HEK293 (cell line): ENCODE results near the gene SLC38A6.

Experiments
- CTCF ChIA-PET: fragments of 350-600 bp; formaldehyde crosslinking; extraction: SDS; loops from one replicate; lab custom pipeline; 2021; ENCODE audit warnings: antibody characterized with exemption; lab: Yijun Ruan, JAX
- POLR2A ChIA-PET: fragments of 300-600 bp; formaldehyde crosslinking; extraction: SDS; loops from one replicate; lab custom pipeline; 2020; ENCODE audit warnings: antibody characterized with exemption, inconsistent platforms; lab: Yijun Ruan, JAX
- H3K27ac ChIP-seq: fragments of 200-500 bp; sonication (Bioruptor generic); 2 replicates; pipeline ENCODE4 v1.5.1; 2014; ENCODE audit warnings: low read depth, low read length, control low read depth, inconsistent platforms; ENCODE audit errors: extremely low read depth
- H3K36me3 ChIP-seq, 2 experiments: fragments of 200-500 bp in 1 of 2; sonication (Bioruptor generic) in 1 of 2; 1 replicate in 1 of 2; 2 replicates in 1 of 2; pipeline ENCODE4 v1.5.1; 2014 to 2017; ENCODE audit warnings: inconsistent platforms in 2 of 2, low read length in 2 of 2; ENCODE audit not compliant: control insufficient read depth in 2 of 2, insufficient read depth in 1 of 2
- H3K4me1 ChIP-seq: fragments of 200-500 bp; sonication (Bioruptor generic); 2 replicates; pipeline ENCODE4 v1.5.1; 2014; ENCODE audit warnings: mild to moderate bottlenecking, low read length, inconsistent platforms; ENCODE audit not compliant: control insufficient read depth, insufficient read depth
- H3K4me3 ChIP-seq: 2 replicates; pipeline ENCODE4 v1.5.1; 2011; ENCODE audit warnings: low read depth, mild to moderate bottlenecking, control low read depth, low read length, moderate library complexity
- H3K9me3 ChIP-seq: fragments of 200-500 bp; sonication (Bioruptor generic); 2 replicates; pipeline ENCODE4 v1.5.1; 2014; ENCODE audit warnings: low read depth, low read length, inconsistent platforms; ENCODE audit not compliant: control insufficient read depth, insufficient read depth
- FEZF1 ChIP-seq: fragments of 450-650 bp; formaldehyde crosslinking; IDR thresholded peaks from 2 replicates; pipeline ENCODE4 v1.5.1; 2016; ENCODE audit warnings: missing biosample characterization, missing genetic modification characterization
- HOXA7 ChIP-seq: sonication (generic); formaldehyde crosslinking; IDR thresholded peaks from 2 replicates; pipeline ENCODE4 v1.8.1; 2022; ENCODE audit warnings: missing genetic modification reagents, borderline replicate concordance
- KLF8 ChIP-seq: fragments of 450-650 bp; formaldehyde crosslinking; IDR thresholded peaks from 2 replicates; pipeline ENCODE4 v1.5.1; 2016; ENCODE audit warnings: missing biosample characterization, missing genetic modification characterization
- OSR2 ChIP-seq: fragments of 450-650 bp; formaldehyde crosslinking; IDR thresholded peaks from 2 replicates; pipeline ENCODE4 v1.5.1; 2016; ENCODE audit warnings: missing biosample characterization, missing genetic modification characterization
- RBAK ChIP-seq: fragments of 450-650 bp; formaldehyde crosslinking; IDR thresholded peaks from 2 replicates; pipeline ENCODE4 v1.5.1; 2016; ENCODE audit warnings: missing biosample characterization, missing genetic modification characterization
- ZNF133 ChIP-seq: fragments of 450-650 bp; formaldehyde crosslinking; IDR thresholded peaks from 2 replicates; pipeline ENCODE4 v1.5.1; 2016; ENCODE audit warnings: missing biosample characterization, missing genetic modification characterization
- ZNF146 ChIP-seq: fragments of 450-650 bp; formaldehyde crosslinking; IDR thresholded peaks from 2 replicates; pipeline ENCODE4 v1.5.1; 2016; ENCODE audit warnings: missing biosample characterization, missing genetic modification characterization
- ZNF169 ChIP-seq: fragments of 450-650 bp; formaldehyde crosslinking; IDR thresholded peaks from 2 replicates; pipeline ENCODE4 v1.5.1; 2016; ENCODE audit warnings: missing biosample characterization, missing genetic modification characterization
- ZNF175 ChIP-seq: fragments of 450-650 bp; formaldehyde crosslinking; IDR thresholded peaks from 2 replicates; pipeline ENCODE4 v1.5.1; 2016; ENCODE audit warnings: missing biosample characterization, missing genetic modification characterization
- ZNF274 ChIP-seq, 2 experiments: fragments of 200-500 bp in 1 of 2; fragments of 450-650 bp in 1 of 2; sonication (Bioruptor generic) in 1 of 2; formaldehyde crosslinking in 1 of 2; IDR thresholded peaks; 2 replicates each; pipeline versions ENCODE4 v1.5.1 to v1.6.1; 2014 to 2016; ENCODE audit warnings: borderline replicate concordance in 1 of 2, inconsistent platforms in 1 of 2, low read length in 1 of 2, missing biosample characterization in 1 of 2, missing genetic modification characterization in 1 of 2
- ZNF311 ChIP-seq: fragments of 450-650 bp; formaldehyde crosslinking; IDR thresholded peaks from 2 replicates; pipeline ENCODE4 v1.5.1; 2017; ENCODE audit warnings: missing biosample characterization, missing genetic modification characterization, borderline replicate concordance
- ZNF416 ChIP-seq: fragments of 450-650 bp; formaldehyde crosslinking; IDR thresholded peaks from 2 replicates; pipeline ENCODE4 v1.5.1; 2016; ENCODE audit warnings: missing biosample characterization, missing genetic modification characterization
- ZNF501 ChIP-seq: fragments of 450-650 bp; formaldehyde crosslinking; IDR thresholded peaks from 2 replicates; pipeline ENCODE4 v1.5.1; 2016; ENCODE audit warnings: missing biosample characterization, missing genetic modification characterization
- ZNF571 ChIP-seq: fragments of 450-650 bp; formaldehyde crosslinking; IDR thresholded peaks from 2 replicates; pipeline ENCODE4 v1.5.0; 2017; ENCODE audit warnings: missing biosample characterization, missing genetic modification characterization
- ZNF777 ChIP-seq: fragments of 450-650 bp; formaldehyde crosslinking; IDR thresholded peaks from 2 replicates; pipeline ENCODE4 v1.5.1; 2017; ENCODE audit warnings: missing biosample characterization, missing genetic modification characterization, borderline replicate concordance
- TF ChIP-seq, protein P1 (sequence below): fragments of 450-650 bp; formaldehyde crosslinking; IDR thresholded peaks from 2 replicates; pipeline ENCODE4 v1.5.1; 2016; ENCODE audit warnings: missing biosample characterization, missing genetic modification characterization
- TF ChIP-seq, protein P2 (sequence below): fragments of 450-650 bp; formaldehyde crosslinking; IDR thresholded peaks from 2 replicates; pipeline ENCODE4 v1.5.1; 2016; ENCODE audit warnings: missing biosample characterization, missing genetic modification characterization
- TF ChIP-seq, protein P3 (sequence below): fragments of 450-650 bp; formaldehyde crosslinking; IDR thresholded peaks from 2 replicates; pipeline ENCODE4 v1.5.1; 2017; ENCODE audit warnings: missing biosample characterization, missing genetic modification characterization

The SLC38A6 gene

DNA sequence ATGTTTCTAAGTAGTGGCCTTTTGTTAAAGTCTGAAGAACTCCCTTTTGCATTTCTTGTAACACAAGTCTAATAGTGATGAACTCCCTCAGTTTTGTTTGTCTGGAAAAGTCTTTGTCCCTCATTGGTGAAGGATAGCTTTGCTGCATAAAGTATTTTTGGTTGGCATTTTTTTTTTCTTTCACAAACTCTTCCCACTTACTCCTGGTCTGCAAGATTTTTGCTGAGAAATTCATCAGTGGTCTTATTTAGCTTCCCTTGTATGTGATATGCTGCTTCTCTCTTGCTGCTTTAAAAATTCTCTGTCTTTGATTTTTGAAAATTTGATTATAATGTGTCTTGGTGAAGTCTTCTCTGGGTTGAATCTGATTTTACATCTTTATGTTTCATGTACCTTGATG lies 22.9 kb upstream of the SLC38A6 start (continued):
- TF ChIP-seq, protein P1, sequence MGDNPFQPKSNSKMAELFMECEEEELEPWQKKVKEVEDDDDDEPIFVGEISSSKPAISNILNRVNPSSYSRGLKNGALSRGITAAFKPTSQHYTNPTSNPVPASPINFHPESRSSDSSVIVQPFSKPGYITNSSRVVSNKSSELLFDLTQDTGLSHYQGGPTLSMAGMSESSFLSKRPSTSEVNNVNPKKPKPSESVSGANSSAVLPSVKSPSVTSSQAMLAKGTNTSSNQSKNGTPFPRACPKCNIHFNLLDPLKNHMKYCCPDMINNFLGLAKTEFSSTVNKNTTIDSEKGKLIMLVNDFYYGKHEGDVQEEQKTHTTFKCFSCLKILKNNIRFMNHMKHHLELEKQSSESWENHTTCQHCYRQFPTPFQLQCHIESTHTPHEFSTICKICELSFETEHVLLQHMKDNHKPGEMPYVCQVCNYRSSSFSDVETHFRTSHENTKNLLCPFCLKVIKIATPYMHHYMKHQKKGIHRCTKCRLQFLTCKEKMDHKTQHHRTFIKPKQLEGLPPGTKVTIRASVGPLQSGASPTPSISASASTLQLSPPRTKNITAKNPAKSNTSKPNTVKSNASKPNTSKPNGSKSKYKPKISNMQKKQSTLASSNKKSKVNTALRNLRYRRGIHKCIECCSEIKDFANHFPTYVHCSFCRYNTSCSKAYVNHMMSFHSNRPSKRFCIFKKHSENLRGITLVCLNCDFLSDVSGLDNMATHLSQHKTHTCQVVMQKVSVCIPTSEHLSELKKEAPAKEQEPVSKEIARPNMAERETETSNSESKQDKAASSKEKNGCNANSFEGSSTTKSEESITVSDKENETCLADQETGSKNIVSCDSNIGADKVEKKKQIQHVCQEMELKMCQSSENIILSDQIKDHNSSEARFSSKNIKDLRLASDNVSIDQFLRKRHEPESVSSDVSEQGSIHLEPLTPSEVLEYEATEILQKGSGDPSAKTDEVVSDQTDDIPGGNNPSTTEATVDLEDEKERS (tag by site-specific recombination): no peak

DNA sequence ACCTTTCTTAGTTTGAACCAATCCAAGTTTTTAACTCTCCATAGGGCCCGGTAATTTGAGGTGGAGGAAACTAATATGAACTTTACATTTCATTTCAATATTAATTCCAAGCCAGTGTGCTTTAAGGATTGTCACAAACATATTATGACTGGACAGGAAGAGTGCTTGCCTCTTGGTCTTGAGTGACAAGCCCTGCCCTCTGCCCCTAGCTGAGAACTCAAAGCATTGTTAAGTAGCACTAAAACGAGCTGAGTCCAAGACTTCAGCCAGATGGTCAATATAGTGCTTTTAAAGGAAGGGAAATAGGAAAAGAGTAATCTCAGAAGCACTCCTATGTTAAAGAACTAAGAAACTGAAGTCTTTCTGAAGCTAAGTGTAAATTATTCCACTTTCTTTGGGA lies 17.3 kb upstream of the SLC38A6 start:
- no peaks in the 10 kb centered on the region for H3K9me3 ChIP-seq
- CTCF ChIA-PET: no interaction called here
- H3K4me3 ChIP-seq: no peak overlapping the region
- TF ChIP-seq HOXA7 (CRISPR knock-in tag) (no peak), ZNF274 (IDR thresholded peaks at IDR 0.05; ENCODE audit: low read length) (no peak), ZNF274 (tag by site-specific recombination; IDR thresholded peaks at IDR 0.05; ENCODE audit: borderline replicate concordance) (no peak), ZNF146 (no peak), ZNF777 (tag by site-specific recombination) (no peak), RBAK (tag by site-specific recombination) (no peak), ZNF501 (tag by site-specific recombination) (no peak), KLF8 (tag by site-specific recombination) (no peak), ZNF169 (tag by site-specific recombination) (no peak), ZNF571 (tag by site-specific recombination) (no peak), ZNF311 (tag by site-specific recombination) (no peak), ZNF416 (tag by site-specific recombination) (no peak)
- TF ChIP-seq, protein P2, sequence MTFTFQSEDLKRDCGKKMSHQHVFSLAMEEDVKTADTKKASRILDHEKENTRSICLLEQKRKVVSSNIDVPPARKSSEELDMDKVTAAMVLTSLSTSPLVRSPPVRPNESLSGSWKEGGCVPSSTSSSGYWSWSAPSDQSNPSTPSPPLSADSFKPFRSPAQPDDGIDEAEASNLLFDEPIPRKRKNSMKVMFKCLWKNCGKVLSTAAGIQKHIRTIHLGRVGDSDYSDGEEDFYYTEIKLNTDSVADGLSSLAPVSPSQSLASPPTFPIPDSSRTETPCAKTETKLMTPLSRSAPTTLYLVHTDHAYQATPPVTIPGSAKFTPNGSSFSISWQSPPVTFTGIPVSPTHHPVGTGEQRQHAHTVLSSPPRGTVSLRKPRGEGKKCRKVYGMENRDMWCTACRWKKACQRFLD (tag by site-specific recombination): no peak
- H3K4me1 ChIP-seq: peaks cover 17% of the 10 kb centered on the region
- no peaks in the 10 kb centered on the region for H3K36me3 ChIP-seq
- POLR2A ChIA-PET: no interaction called here
- no peak overlapping the region for H3K27ac ChIP-seq

DNA sequence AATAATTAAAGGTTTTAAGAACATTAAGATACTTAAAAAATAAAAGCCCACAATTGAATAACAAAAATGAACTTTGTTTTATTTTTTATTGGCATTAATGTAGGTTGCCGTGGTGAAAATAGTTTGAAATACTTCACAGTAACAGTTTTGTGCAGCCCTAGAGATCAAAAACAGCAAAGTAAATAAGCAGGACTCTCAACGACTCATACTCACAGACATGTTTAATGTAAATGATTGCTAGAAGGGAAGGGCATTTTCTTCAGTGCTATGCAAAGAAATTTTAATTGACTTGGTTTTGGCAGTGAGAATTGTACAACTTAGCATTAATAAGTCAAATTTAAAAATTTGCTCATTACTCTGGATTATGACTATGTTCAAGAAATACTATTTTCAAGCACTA lies 16.1 kb upstream of the SLC38A6 start:
- no peak for TF ChIP-seq RBAK (tag by site-specific recombination)
- no peak for TF ChIP-seq ZNF133
- no peak for TF ChIP-seq ZNF501 (tag by site-specific recombination)
- Histone ChIP-seq H3K27ac (no peak overlapping the region), H3K36me3 (no peaks in the 10 kb centered on the region), H3K4me3 (no peak overlapping the region), H3K4me1 (peaks cover 17% of the 10 kb centered on the region), H3K9me3 (no peaks in the 10 kb centered on the region)
- CTCF ChIA-PET: no interaction called here
- POLR2A ChIA-PET: no interaction called here

DNA sequence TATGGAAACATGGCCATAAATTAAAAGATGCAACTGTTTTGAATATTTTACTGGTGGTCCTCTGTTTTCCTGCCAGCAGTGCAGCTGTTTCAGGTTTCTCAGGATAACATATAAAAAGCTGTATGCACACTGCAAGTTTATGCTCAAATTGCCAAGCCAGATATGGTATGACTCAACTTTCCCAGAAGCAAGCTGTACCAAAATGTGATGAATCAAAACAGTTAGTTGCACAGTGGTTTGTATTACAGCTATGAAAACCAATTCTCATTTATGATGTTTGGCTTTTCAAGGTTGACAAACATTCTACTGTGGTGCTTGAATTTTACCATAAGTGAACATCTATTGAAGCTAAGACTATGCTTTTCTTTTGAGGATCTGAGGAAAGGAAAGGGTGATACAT lies 15.6 kb upstream of the SLC38A6 start:
- no peaks in the 10 kb centered on the region for H3K36me3 ChIP-seq
- H3K4me1 ChIP-seq: peaks cover 17% of the 10 kb centered on the region
- POLR2A ChIA-PET: no interaction called here
- TF ChIP-seq, protein P3, sequence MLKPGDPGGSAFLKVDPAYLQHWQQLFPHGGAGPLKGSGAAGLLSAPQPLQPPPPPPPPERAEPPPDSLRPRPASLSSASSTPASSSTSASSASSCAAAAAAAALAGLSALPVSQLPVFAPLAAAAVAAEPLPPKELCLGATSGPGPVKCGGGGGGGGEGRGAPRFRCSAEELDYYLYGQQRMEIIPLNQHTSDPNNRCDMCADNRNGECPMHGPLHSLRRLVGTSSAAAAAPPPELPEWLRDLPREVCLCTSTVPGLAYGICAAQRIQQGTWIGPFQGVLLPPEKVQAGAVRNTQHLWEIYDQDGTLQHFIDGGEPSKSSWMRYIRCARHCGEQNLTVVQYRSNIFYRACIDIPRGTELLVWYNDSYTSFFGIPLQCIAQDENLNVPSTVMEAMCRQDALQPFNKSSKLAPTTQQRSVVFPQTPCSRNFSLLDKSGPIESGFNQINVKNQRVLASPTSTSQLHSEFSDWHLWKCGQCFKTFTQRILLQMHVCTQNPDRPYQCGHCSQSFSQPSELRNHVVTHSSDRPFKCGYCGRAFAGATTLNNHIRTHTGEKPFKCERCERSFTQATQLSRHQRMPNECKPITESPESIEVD (tag by site-specific recombination): peak; percentile 5; the same call in 1 of the 2 replicates
- TF ChIP-seq ZNF175 (tag by site-specific recombination): no peak
- 0 out of 2 replicates have a peak, but pooled peaks have one; percentile 32 for TF ChIP-seq OSR2
- 0 out of 2 replicates have a peak, but pooled peaks have one; percentile 17 for TF ChIP-seq FEZF1 (tag by site-specific recombination)
- TF ChIP-seq, all 188 proteins: peak for 3
- Histone ChIP-seq H3K27ac (no peak overlapping the region), H3K4me3 (no peak overlapping the region), H3K9me3 (no peaks in the 10 kb centered on the region)
- CTCF ChIA-PET: no interaction called here
